H9 (cell line): ENCODE data around the gene ZCCHC7. TPM values are rescaled to one million over a fixed set of nuclear protein-coding genes. Genes with fewer than 3 reads are reported as not detected.
A peak's percentile ranks its signal among the peaks of the same experiment; 100 is the strongest.

Experiments used
- DNase-seq: peaks from one replicate; pipeline ENCODE4 v3.0.0-alpha.2; 2017
- H2AFZ ChIP-seq: one replicate; pipeline ENCODE4 v1.6.1; 2013; ENCODE audit warnings: mild to moderate bottlenecking, low read length, control low read depth, moderate library complexity
- H2AK5ac ChIP-seq: 2 replicates; pipeline ENCODE4 v1.6.1; 2013; ENCODE audit warnings: low read length, control low read depth, mixed read lengths; ENCODE audit not compliant: insufficient read length
- H2BK120ac ChIP-seq: one replicate; pipeline ENCODE4 v1.6.1; 2013; ENCODE audit warnings: low read depth, mild to moderate bottlenecking, low read length, control low read depth, inconsistent platforms; ENCODE audit not compliant: poor library complexity, severe bottlenecking
- H2BK12ac ChIP-seq: 2 replicates; pipeline ENCODE4 v1.6.1; 2013; ENCODE audit warnings: low read length, control low read depth, mixed read lengths, low read depth; ENCODE audit not compliant: insufficient read length
- H2BK15ac ChIP-seq: 2 replicates; pipeline ENCODE4 v1.6.1; 2013; ENCODE audit warnings: low read depth, low read length, control low read depth
- H2BK20ac ChIP-seq: one replicate; pipeline ENCODE4 v1.6.1; 2013; ENCODE audit warnings: low read depth, mild to moderate bottlenecking, low read length, control low read depth, inconsistent platforms; ENCODE audit not compliant: poor library complexity, severe bottlenecking
- H2BK5ac ChIP-seq: 2 replicates; pipeline ENCODE4 v1.6.1; 2013; ENCODE audit warnings: low read length, control low read depth, mixed read lengths; ENCODE audit not compliant: insufficient read length
- H3K14ac ChIP-seq: 2 replicates; pipeline ENCODE4 v1.6.1; 2013; ENCODE audit warnings: low read length, control low read depth; ENCODE audit not compliant: insufficient read depth
- H3K18ac ChIP-seq: 2 replicates; pipeline ENCODE4 v1.6.1; 2013; ENCODE audit warnings: low read depth, mild to moderate bottlenecking, mixed read lengths, low read length, control low read depth; ENCODE audit not compliant: insufficient read length
- H3K23ac ChIP-seq: 2 replicates; pipeline ENCODE4 v1.6.1; 2013; ENCODE audit warnings: low read length, control low read depth, mixed read lengths, low read depth; ENCODE audit not compliant: insufficient read length
- H3K23me2 ChIP-seq: 2 replicates; pipeline ENCODE4 v1.6.1; 2013; ENCODE audit warnings: low read depth, mild to moderate bottlenecking, mixed read lengths, low read length, control low read depth; ENCODE audit not compliant: insufficient read length, poor library complexity, severe bottlenecking
- H3K27ac ChIP-seq: 2 replicates; pipeline ENCODE4 v1.5.1; 2013; ENCODE audit warnings: low read length, control low read depth, mixed read lengths, low read depth; ENCODE audit not compliant: insufficient read length
- H3K27me3 ChIP-seq: 2 replicates; pipeline ENCODE4 v1.6.1; 2013; ENCODE audit warnings: low read length, control low read depth, inconsistent platforms; ENCODE audit not compliant: insufficient read depth
- H3K4ac ChIP-seq: 2 replicates; pipeline ENCODE4 v1.6.1; 2013; ENCODE audit warnings: low read depth, mild to moderate bottlenecking, control low read depth, inconsistent platforms, low read length, moderate library complexity
- H3K4me1 ChIP-seq: 2 replicates; pipeline ENCODE4 v1.6.1; 2013; ENCODE audit warnings: low read length, control low read depth, inconsistent platforms; ENCODE audit not compliant: insufficient read depth
- H3K4me2 ChIP-seq: 2 replicates; pipeline ENCODE4 v1.6.1; 2013; ENCODE audit warnings: low read length, control low read depth, mixed read lengths; ENCODE audit not compliant: insufficient read length, insufficient read depth
- H3K56ac ChIP-seq: 2 replicates; pipeline ENCODE4 v1.6.1; 2013; ENCODE audit warnings: low read depth, mild to moderate bottlenecking, mixed read lengths, low read length, control low read depth; ENCODE audit not compliant: insufficient read length
- H3K79me1 ChIP-seq: 2 replicates; pipeline ENCODE4 v1.6.1; 2013; ENCODE audit warnings: low read depth, mild to moderate bottlenecking, moderate library complexity, low read length, control low read depth, inconsistent platforms; ENCODE audit not compliant: insufficient read depth, poor library complexity, severe bottlenecking
- H3K79me2 ChIP-seq: 2 replicates; pipeline ENCODE4 v1.6.1; 2013; ENCODE audit warnings: low read length, control low read depth, inconsistent platforms; ENCODE audit not compliant: insufficient read depth
- H3K9ac ChIP-seq: 2 replicates; pipeline ENCODE4 v1.6.1; 2013; ENCODE audit warnings: low read length, control low read depth, mixed read lengths; ENCODE audit not compliant: insufficient read length; ENCODE audit errors: extremely low read depth
- H3K9me3 ChIP-seq: one replicate; pipeline ENCODE4 v1.6.1; 2013; ENCODE audit warnings: low read depth, low read length, inconsistent platforms; ENCODE audit not compliant: control insufficient read depth
- H3T11ph ChIP-seq: one replicate; pipeline ENCODE4 v1.6.1; 2013; ENCODE audit warnings: mild to moderate bottlenecking, low read length, control low read depth, inconsistent platforms
- H4K20me1 ChIP-seq: one replicate; pipeline ENCODE4 v1.6.1; 2013; ENCODE audit not compliant: control insufficient read depth, insufficient read length, insufficient read depth
- H4K5ac ChIP-seq: 2 replicates; pipeline ENCODE4 v1.6.1; 2013; ENCODE audit warnings: low read depth, mild to moderate bottlenecking, mixed read lengths, low read length, control low read depth; ENCODE audit not compliant: insufficient read length
- H4K8ac ChIP-seq: replicated peaks from 2 replicates; pipeline ENCODE4 v1.6.1; 2013; ENCODE audit warnings: low read length, control low read depth, mixed read lengths, low read depth; ENCODE audit not compliant: insufficient read length
- H4K91ac ChIP-seq: 2 replicates; pipeline ENCODE4 v1.6.1; 2013; ENCODE audit warnings: low read depth, mild to moderate bottlenecking, moderate library complexity, mixed read lengths, low read length, control low read depth; ENCODE audit not compliant: insufficient read length
- H3K27ac Mint-ChIP-seq, 3 experiments: 2 replicates in 2 of 3; 3 replicates in 1 of 3; pipeline ENCODE4 v1.8.0; 2020 to 2021; ENCODE audit warnings: mixed read lengths in 3 of 3, mild to moderate bottlenecking in 1 of 3, moderate library complexity in 1 of 3
- H3K27me3 Mint-ChIP-seq: 2 replicates; pipeline ENCODE4 v1.8.0; 2021; ENCODE audit warnings: low read depth, mild to moderate bottlenecking, moderate library complexity, mixed read lengths
- H3K36me3 Mint-ChIP-seq, 3 experiments: 2 replicates in 2 of 3; 3 replicates in 1 of 3; pipeline ENCODE4 v1.8.0; 2020 to 2021; ENCODE audit warnings: low read depth in 3 of 3, mixed read lengths in 3 of 3; ENCODE audit not compliant: insufficient read depth in 1 of 3
- H3K4me1 Mint-ChIP-seq, 2 experiments: 2 replicates each; pipeline ENCODE4 v1.8.0; 2020; ENCODE audit warnings: mixed read lengths in 2 of 2
- H3K4me3 Mint-ChIP-seq, 2 experiments: 2 replicates in 1 of 2; 3 replicates in 1 of 2; pipeline ENCODE4 v1.8.0; 2020 to 2021; ENCODE audit warnings: mild to moderate bottlenecking in 2 of 2, mixed read lengths in 2 of 2, moderate library complexity in 1 of 2
- H3K9me3 Mint-ChIP-seq, 2 experiments: 2 replicates in 1 of 2; 3 replicates in 1 of 2; pipeline ENCODE4 v1.8.0; 2020; ENCODE audit warnings: mild to moderate bottlenecking in 2 of 2, mixed read lengths in 2 of 2, moderate library complexity in 1 of 2
- CTCF ChIP-seq: fragments of 200-600 bp; sonication (generic); conservative IDR thresholded peaks from 3 replicates; pipeline ENCODE4 v1.8.0; 2021; ENCODE audit warnings: antibody characterized with exemption, mild to moderate bottlenecking
- WGBS: extraction: QIAGEN DNeasy Blood & Tissue Kit; methylation state at CpG from one replicate; pipeline ENCODE4 v1.1.7; 2013; ENCODE audit warnings: missing lambda C conversion rate, low lambda C conversion rate, mixed read lengths; ENCODE audit not compliant: insufficient read length; ENCODE audit errors: extremely low coverage; 5-methylcytosine and 5-hydroxymethylcytosine counted together
- total RNA-seq: library from RNA; stranded (reverse); gene quantifications from 2 replicates; pipeline ENCODE4 v1.2.1, GENCODE V29; 2021

Gene ZCCHC7
- total RNA-seq, 1 experiment from 2014 or later = 20.3 TPM

DNA sequence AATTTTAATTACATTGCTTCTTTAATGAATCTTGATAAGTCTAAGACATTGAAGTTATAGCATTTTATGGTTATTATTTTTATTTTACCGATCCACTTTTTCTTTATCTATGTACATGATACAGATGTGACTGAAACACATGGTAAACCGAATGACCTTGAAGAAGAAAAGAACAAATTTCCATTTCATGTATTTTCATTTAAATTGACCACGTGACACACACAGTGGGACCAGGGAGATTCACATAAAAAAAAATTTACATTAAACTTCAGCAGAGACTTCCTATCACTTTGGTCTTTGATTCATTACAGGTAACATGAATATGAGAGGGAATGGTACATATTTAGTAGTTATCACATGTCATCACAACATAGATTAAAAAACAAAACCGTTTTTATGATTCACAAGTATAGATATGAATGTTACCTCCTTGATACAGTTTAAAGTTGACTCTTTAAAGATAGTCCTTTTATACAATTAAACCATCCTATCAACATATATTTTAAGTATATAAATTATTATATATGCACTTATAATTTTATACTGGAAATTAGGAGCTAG lies 133.1 kb downstream of the ZCCHC7 start:
- Histone ChIP-seq H2BK12ac (no peak overlapping the region), H2BK15ac (no peak overlapping the region), H3K18ac (no peak overlapping the region), H4K20me1 (no peaks in the 10 kb centered on the region), H3K4me1 (peaks cover 3% of the 10 kb centered on the region; the same call in 1 of the 2 replicates), H2AFZ (no peak overlapping the region), H3K27me3 (no peaks in the 10 kb centered on the region), H3K23ac (no peak overlapping the region), H2AK5ac (no peak overlapping the region), H3K23me2 (no peaks in the 10 kb centered on the region), H3K79me1 (no peaks in the 10 kb centered on the region), H3K9ac (no peak overlapping the region), H3K79me2 (peaks cover 2% of the 10 kb centered on the region; the same call in 1 of the 2 replicates), H4K91ac (no peak overlapping the region), H3K9me3 (no peaks in the 10 kb centered on the region), H3K4me2 (no peak overlapping the region), H2BK120ac (no peak overlapping the region), H2BK20ac (no peak overlapping the region), H3K56ac (no peak overlapping the region), H4K5ac (no peak overlapping the region), H2BK5ac (no peak overlapping the region), H4K8ac (no peak overlapping the region), H3T11ph (no peak overlapping the region), H3K14ac (no peak overlapping the region), H3K27ac (no peak overlapping the region), H3K4ac (no peak overlapping the region)
- Mint-ChIP-seq H3K4me3 (peak overlapping the region in 1 of 2 experiments; percentile 15; a peak in 2 of 5 replicates), H3K36me3 (peaks cover 6 to 10% (median 6%) of the 10 kb centered on the region in 3 experiments), H3K4me1 (peaks cover 65 to 75% of the 10 kb centered on the region in 2 experiments), H3K9me3 (no peaks in the 10 kb centered on the region), H3K27me3 (no peaks in the 10 kb centered on the region), H3K27ac (peak overlapping the region in 2 of 3 experiments; percentile 21 to 59; a peak in 3 of 7 replicates)
- no CpG with 5 or more reads among the region's 4 CpGs for WGBS
- no peak for TF ChIP-seq CTCF
- no peak for DNase-seq
